NT2/D1 (cell line): Measurements from ENCODE around the gene RRBP1.

ENCODE experiments used
- YY1 ChIP-seq: IDR thresholded peaks from 2 replicates; pipeline ENCODE4 v1.6.1; 2011; ENCODE audit not compliant: insufficient read length, insufficient read depth
- ZNF274 ChIP-seq: IDR thresholded peaks from 2 replicates; pipeline ENCODE4 v1.6.1; 2011; ENCODE audit warnings: mild to moderate bottlenecking, low read depth, low read length

GRCh38 chr20:17568045-17568788 is 113.8 kb downstream of the RRBP1 start:
- TF ChIP-seq YY1 (no peak), ZNF274 (no peak)
